ENCODE results near the gene FRY.

Gene FRY

GRCh38 chr13:32136061-32136460, 104.5 kb downstream of the FRY start:
- TF ChIP-seq CEBPB (IDR thresholded peaks at IDR 0.05) (no peak), CREB1 (IDR thresholded peaks at IDR 0.05; ENCODE audit: low read depth) (no peak)

- no peak for TF ChIP-seq TAF1 (IDR thresholded peaks at IDR 0.05; ENCODE audit: low read depth)
- TF ChIP-seq RAD21 (IDR thresholded peaks at IDR 0.05; ENCODE audit: low read depth) = no peak
- TF ChIP-seq MAX (IDR thresholded peaks at IDR 0.05) = no peak
- no peak for TF ChIP-seq YY1 (IDR thresholded peaks at IDR 0.05; ENCODE audit: low read depth)
- TF ChIP-seq, protein P1, sequence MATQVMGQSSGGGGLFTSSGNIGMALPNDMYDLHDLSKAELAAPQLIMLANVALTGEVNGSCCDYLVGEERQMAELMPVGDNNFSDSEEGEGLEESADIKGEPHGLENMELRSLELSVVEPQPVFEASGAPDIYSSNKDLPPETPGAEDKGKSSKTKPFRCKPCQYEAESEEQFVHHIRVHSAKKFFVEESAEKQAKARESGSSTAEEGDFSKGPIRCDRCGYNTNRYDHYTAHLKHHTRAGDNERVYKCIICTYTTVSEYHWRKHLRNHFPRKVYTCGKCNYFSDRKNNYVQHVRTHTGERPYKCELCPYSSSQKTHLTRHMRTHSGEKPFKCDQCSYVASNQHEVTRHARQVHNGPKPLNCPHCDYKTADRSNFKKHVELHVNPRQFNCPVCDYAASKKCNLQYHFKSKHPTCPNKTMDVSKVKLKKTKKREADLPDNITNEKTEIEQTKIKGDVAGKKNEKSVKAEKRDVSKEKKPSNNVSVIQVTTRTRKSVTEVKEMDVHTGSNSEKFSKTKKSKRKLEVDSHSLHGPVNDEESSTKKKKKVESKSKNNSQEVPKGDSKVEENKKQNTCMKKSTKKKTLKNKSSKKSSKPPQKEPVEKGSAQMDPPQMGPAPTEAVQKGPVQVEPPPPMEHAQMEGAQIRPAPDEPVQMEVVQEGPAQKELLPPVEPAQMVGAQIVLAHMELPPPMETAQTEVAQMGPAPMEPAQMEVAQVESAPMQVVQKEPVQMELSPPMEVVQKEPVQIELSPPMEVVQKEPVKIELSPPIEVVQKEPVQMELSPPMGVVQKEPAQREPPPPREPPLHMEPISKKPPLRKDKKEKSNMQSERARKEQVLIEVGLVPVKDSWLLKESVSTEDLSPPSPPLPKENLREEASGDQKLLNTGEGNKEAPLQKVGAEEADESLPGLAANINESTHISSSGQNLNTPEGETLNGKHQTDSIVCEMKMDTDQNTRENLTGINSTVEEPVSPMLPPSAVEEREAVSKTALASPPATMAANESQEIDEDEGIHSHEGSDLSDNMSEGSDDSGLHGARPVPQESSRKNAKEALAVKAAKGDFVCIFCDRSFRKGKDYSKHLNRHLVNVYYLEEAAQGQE (IDR thresholded peaks at IDR 0.05; ENCODE audit: low read depth) = no peak
- no peak for TF ChIP-seq TCF12 (IDR thresholded peaks at IDR 0.05; ENCODE audit: low read depth)
- TF ChIP-seq FOXM1 (IDR thresholded peaks at IDR 0.05; ENCODE audit: borderline replicate concordance, low read depth) = no peak
- TF ChIP-seq NFIC (IDR thresholded peaks at IDR 0.05) = no peak
- TF ChIP-seq CEBPB (IDR thresholded peaks at IDR 0.05) = no peak
- TF ChIP-seq ZBTB7A (IDR thresholded peaks at IDR 0.05; ENCODE audit: low read depth) = no peak
- TF ChIP-seq, protein P2, sequence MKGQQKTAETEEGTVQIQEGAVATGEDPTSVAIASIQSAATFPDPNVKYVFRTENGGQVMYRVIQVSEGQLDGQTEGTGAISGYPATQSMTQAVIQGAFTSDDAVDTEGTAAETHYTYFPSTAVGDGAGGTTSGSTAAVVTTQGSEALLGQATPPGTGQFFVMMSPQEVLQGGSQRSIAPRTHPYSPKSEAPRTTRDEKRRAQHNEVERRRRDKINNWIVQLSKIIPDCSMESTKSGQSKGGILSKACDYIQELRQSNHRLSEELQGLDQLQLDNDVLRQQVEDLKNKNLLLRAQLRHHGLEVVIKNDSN (IDR thresholded peaks at IDR 0.05) = no peak
These were observed 105.1 kb downstream of the FRY start for GRCh38 chr13:32136716-32137115.

GRCh38 chr13:32139251-32139650, 107.7 kb downstream of the FRY start:
- TF ChIP-seq EP300 (IDR thresholded peaks at IDR 0.05; ENCODE audit: borderline replicate concordance) (no peak), CEBPB (IDR thresholded peaks at IDR 0.05) (no peak), TAF1 (IDR thresholded peaks at IDR 0.05; ENCODE audit: low read depth) (no peak), TEAD4 (IDR thresholded peaks at IDR 0.05) (no peak), YY1 (IDR thresholded peaks at IDR 0.05; ENCODE audit: low read depth) (no peak), TCF12 (IDR thresholded peaks at IDR 0.05; ENCODE audit: low read depth) (no peak), CREB1 (IDR thresholded peaks at IDR 0.05; ENCODE audit: low read depth) (no peak), NFIC (IDR thresholded peaks at IDR 0.05) (no peak)

GRCh38 chr13:32140109-32140508, 108.5 kb downstream of the FRY start:
- TF ChIP-seq ZBTB7A (IDR thresholded peaks at IDR 0.05; ENCODE audit: low read depth) (no peak), EGR1 (IDR thresholded peaks at IDR 0.05) (no peak), FOXM1 (IDR thresholded peaks at IDR 0.05; ENCODE audit: borderline replicate concordance, low read depth) (no peak), NFIC (IDR thresholded peaks at IDR 0.05) (no peak), EP300 (IDR thresholded peaks at IDR 0.05; ENCODE audit: borderline replicate concordance) (no peak), CREB1 (IDR thresholded peaks at IDR 0.05; ENCODE audit: low read depth) (no peak), TEAD4 (IDR thresholded peaks at IDR 0.05) (no peak), YY1 (IDR thresholded peaks at IDR 0.05; ENCODE audit: low read depth) (no peak), MAX (IDR thresholded peaks at IDR 0.05) (no peak), CEBPB (IDR thresholded peaks at IDR 0.05) (no peak), TCF12 (IDR thresholded peaks at IDR 0.05; ENCODE audit: low read depth) (no peak), TAF1 (IDR thresholded peaks at IDR 0.05; ENCODE audit: low read depth) (no peak), RAD21 (IDR thresholded peaks at IDR 0.05; ENCODE audit: low read depth) (no peak)
- TF ChIP-seq, protein P2 (IDR thresholded peaks at IDR 0.05) = no peak
- TF ChIP-seq, protein P1 (IDR thresholded peaks at IDR 0.05; ENCODE audit: low read depth) = no peak

DNA sequence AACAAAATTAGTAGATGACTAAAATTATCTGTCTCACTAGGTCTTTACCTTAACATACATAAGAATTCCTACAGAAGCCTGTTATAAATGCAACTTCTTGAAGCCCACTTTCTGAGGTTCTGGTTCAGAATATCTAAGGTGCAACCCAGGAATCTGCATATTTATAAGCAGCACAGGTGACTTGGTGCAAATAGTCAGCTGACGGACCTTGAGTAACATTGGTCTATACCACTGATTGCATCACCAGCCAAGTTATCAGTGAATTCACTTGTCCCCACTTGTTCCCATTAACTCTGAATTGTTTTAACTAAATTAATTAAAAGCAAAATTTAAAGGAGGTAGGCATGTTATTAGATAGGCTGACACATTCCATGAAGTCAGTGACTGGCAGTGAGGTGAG, 109.9 kb downstream of the FRY start:
- TF ChIP-seq CREB1 (IDR thresholded peaks at IDR 0.05; ENCODE audit: low read depth) (no peak), CEBPB (IDR thresholded peaks at IDR 0.05) (no peak), ZBTB7A (IDR thresholded peaks at IDR 0.05; ENCODE audit: low read depth) (no peak), NFIC (IDR thresholded peaks at IDR 0.05) (no peak), EP300 (IDR thresholded peaks at IDR 0.05; ENCODE audit: borderline replicate concordance) (no peak), TEAD4 (IDR thresholded peaks at IDR 0.05) (no peak)

DNA sequence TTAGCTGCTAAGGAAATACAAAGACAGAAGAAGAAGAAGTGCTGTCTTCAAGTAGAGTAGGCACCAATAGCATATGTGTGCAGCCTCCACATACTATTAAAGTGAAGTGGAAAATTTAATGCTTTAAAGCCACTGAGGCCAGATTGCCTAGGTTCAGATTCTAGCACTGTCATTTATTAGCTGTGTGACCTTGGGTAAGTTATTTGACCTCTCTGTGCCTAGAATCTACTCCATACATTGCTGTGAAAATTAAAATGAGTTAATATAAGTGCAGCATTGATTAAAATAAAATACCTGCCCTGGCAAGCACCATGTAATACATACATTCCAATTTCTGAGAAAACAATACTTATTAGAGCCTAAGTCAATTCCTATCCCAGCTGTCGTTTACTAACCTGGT, 110.5 kb downstream of the FRY start:
- no peak for TF ChIP-seq EP300 (IDR thresholded peaks at IDR 0.05; ENCODE audit: borderline replicate concordance)
- no peak for TF ChIP-seq TCF12 (IDR thresholded peaks at IDR 0.05; ENCODE audit: low read depth)
- TF ChIP-seq FOXM1 (IDR thresholded peaks at IDR 0.05; ENCODE audit: borderline replicate concordance, low read depth) = no peak
- TF ChIP-seq, protein P1 (IDR thresholded peaks at IDR 0.05; ENCODE audit: low read depth) = no peak
- TF ChIP-seq TEAD4 (IDR thresholded peaks at IDR 0.05) = no peak
- TF ChIP-seq ZBTB7A (IDR thresholded peaks at IDR 0.05; ENCODE audit: low read depth) = no peak
- TF ChIP-seq NFIC (IDR thresholded peaks at IDR 0.05) = no peak
- no peak for TF ChIP-seq YY1 (IDR thresholded peaks at IDR 0.05; ENCODE audit: low read depth)
- no peak for TF ChIP-seq RAD21 (IDR thresholded peaks at IDR 0.05; ENCODE audit: low read depth)
- no peak for TF ChIP-seq TAF1 (IDR thresholded peaks at IDR 0.05; ENCODE audit: low read depth)
- TF ChIP-seq, protein P2 (IDR thresholded peaks at IDR 0.05) = no peak
- TF ChIP-seq EGR1 (IDR thresholded peaks at IDR 0.05) = no peak
